NCI-H2171 treated with DMSO at 0.1 percent for 48 hours (cell line): Measurements from ENCODE around the gene TKFC.
"Not testable (repeated sequence)": the region's sequence is repeated elsewhere in the genome, so short reads cannot be mapped to it uniquely, and the experiment has no call there.

ENCODE experiments used
- DNase-seq: peaks from one replicate; lab custom pipeline; 2025; lab: John Stamatoyannopoulos, UW

The TKFC gene

DNA sequence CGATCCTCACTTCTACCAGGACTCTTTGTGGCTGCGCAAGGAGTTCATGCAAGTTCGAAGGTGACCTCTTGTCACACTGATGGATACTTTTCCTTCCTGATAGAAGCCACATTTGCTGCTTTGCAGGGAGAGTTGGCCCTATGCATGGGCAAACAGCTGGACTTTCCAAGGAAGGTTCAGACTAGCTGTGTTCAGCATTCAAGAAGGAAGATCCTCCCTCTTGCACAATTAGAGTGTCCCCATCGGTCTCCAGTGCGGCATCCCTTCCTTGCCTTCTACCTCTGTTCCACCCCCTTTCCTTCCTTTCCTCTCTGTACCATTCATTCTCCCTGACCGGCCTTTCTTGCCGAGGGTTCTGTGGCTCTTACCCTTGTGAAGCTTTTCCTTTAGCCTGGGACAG lies 35.6 kb downstream of the TKFC start:
- no peak for DNase-seq

DNA sequence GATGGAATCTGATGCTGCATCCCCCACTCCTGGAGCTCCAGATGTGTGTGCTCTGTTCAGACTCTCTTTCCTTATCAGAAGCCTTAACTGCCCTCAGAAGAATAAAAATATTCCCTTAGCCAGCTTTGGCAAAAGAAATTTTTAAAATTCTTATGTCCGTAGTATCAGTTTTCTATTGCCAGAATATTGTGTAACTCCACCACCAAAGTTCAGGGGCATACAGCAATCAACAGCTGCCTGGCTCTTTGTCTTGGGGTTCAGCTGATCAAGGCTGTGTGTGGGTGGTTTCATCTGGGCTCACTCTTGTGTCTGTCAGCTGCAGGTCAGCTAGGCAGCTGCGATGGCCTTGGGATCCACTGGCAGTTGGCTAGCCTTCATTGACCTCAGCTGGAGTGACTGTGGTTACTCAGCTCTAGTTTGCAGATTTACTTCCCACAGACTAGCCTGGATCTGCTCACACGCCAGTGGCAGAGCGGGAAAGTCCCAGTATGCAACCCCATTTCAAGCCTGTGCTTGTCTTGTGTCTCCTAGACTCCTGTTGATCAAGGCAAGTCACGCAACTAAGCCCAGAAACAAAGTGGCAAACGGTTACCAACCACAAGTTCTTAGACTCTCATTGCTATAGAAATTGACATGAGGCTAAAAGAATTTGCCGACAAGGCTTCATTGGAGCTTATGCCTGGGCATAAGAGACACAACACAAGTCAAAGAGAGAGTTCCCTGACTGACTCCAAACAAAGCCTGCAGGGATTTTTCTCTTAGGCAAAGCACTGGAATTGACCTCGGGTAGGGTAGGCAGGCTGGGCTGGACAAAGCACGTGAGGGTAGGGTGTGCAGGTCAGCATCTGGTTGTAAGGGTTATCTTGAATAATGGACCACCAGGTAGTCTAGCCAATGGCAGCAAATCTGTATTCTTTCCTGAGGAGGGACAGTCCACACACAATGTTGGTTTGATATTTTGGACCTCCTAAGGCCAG lies 36.6 kb downstream of the TKFC start:
- DNase-seq = no peak

DNA sequence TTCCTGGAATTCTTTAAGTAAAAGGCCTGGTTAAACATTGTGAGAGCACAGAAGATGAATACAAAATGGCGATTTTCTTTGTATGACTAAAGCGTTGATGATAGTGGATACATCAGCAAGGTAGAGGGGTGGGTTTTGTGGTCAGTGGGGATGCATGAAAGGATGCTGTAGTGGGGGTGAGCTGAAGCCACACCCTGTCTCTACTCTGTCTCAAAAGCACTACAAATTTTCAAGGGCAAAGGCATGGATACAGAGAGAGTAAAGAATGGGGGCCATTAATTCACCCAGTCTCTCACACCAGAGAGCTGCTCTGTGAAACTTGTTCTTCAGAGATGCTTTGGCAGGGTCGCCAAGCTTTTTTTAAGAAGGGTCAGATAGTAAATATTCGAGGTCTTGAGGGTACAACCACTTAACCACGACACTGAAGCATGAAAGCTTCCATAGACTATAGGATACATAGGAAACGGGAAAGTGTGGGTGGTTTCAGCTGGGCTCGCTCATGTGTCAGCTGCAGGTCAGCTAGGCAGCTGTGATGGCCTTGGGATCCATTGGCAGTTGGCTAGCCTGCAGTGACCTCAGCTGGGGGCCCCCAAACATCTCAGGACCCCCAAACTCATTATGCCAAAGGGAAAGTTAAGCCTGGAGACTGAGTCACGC lies 37.4 kb downstream of the TKFC start:
- no peak for DNase-seq

DNA sequence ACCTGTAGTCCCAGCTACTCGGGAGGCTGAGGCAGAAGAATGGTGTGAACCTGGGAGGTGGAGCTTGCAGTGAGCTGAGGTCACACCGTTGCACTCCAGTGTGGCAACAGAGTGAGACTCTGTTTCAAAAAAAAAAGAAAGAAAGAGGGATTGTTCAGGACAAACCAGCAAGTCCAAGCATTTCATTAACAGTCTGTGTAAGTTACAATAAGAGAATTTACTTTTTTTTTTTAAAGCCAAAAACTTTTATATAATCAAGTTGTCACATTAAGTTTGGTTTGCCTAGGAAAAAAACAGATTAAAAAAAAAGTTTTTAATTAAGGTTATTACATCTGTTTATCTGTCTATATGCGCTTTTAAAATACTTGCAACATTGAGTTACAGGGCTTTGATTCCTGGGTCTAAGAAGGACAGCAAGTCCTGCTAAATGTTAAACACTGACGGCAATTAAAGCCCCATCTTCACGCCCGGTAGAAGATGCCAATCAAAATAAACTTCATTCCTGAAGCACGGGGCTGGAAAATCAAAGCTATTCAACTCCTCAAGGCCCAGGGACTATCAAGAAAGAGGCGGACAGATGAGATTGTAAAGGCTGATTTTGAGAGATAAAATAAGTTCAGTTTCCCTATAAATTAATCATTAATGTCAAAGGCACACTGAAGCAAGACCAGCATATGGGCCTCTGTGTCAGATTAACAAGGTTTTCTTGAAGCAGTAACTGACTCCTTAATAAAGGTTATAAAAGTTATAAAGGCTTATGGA lies 39.8 kb downstream of the TKFC start:
- DNase-seq = no peak

DNA sequence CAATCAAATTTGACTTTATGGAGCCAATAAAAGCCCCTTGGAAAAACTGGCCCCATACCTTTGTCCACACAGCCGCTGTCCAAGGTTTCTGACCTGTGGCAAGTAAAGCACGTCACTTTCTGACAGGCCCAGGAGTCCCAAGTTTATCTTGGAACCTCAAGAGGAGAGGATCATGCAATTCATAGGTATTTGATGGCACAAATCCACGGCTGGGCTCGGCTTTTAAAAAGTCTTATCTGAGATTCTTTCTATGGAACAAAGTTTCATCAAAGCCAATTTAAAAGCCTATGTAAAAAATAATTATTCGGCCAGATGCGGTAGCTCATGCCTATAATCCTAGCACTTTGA lies 42.7 kb downstream of the TKFC start:
- DNase-seq = no peak

DNA sequence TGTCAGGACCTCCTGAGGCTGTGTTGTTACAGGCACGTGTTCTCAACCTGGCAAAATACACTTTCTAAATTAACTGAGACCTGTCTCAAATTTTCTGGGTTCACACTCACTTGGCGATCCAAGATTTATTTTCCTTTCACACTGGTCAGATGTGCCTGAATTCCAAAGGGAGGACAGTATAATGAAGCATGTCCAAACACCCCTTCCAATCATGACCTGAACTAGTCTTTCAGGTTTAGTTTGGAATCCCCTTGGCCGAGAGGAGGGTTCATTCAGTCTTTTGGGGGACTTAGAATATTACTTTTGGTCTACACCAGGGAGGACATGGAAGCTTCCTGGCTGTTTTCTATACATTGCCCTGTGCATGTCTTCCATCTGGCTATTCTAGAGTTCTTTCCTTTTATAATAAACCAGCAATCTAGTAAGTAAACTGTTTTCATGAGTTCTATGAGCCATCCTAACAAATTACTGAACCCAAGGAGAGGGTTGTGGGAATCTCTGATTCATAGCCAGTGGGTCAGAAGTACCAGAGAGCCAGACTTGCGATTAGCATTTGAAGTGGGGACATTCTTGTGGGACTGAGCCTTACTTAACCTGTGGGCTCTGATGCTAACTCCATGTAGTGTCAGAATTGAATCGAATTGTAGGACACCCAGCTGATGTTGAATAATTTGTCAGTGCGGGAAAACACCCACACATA lies 44.6 kb downstream of the TKFC start:
- DNase-seq = no peak

DNA sequence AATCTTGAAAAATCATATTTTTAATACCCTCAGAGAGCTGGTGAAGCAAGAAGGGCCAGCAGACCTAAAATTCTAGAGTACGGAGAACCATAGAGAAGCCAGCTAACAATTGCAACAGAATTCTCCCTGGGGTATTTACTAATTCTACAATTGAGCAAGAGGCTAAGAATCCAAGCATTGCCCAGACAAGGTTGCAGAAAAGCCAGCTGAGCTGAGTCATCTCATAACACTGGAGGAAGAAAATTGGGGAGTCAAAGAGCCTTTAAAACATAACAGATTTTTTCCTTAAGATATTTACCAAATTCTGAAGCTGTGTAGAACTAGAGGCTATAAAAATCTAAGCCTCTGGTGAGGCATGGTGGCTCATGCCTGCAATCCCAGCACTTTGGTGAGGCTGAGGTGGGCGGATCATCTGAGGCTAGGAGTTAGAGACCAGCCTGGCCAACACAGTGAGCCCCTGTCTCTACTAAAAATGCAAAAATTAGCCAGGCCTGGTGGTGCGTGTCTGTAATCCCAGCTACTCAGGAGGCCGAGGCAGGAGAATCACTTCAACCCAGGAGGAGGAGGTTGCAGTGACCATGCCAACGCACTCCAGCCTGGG lies 45.8 kb downstream of the TKFC start:
- peak; percentile 11 for DNase-seq

DNA sequence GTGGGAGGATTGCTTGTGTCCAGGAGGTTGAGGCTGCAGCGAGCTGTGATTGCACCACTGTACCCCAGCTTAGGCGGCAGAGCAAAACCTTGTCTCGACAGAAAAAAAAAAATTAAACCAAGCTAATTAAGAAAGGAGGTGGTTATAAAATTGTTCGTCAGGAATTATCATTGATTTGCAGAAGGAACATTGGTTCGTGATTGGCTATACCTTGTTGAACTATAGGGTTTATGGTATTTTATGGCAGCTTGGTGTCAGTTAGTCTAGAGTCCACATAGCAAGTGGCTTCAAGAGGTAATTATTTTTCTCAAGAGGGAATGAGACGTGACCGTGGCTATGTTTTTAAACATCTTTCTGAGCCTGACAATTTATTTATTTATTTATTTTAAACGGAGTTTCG lies 47.9 kb downstream of the TKFC start:
- DNase-seq = no peak

DNA sequence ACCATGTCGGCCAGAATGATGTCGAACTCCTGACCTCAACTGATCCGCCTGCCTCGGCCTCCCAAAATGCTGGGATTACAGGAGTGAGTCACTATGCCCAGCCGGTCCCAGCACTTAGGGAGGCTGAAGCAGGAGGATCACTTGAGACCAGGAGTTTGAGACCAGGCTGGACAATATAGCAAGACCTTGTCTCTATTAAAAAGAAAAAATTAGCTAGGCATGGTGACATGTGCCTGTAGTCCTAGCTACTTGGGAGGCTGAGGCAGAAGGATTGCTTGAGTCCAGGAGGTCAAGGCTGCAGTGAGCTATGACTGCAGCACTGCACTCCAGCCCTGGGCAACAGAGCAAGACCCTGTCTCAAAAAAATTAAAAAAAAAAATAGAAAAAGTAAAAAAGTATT lies 50.8 kb downstream of the TKFC start:
- not testable (repeated sequence) for DNase-seq

DNA sequence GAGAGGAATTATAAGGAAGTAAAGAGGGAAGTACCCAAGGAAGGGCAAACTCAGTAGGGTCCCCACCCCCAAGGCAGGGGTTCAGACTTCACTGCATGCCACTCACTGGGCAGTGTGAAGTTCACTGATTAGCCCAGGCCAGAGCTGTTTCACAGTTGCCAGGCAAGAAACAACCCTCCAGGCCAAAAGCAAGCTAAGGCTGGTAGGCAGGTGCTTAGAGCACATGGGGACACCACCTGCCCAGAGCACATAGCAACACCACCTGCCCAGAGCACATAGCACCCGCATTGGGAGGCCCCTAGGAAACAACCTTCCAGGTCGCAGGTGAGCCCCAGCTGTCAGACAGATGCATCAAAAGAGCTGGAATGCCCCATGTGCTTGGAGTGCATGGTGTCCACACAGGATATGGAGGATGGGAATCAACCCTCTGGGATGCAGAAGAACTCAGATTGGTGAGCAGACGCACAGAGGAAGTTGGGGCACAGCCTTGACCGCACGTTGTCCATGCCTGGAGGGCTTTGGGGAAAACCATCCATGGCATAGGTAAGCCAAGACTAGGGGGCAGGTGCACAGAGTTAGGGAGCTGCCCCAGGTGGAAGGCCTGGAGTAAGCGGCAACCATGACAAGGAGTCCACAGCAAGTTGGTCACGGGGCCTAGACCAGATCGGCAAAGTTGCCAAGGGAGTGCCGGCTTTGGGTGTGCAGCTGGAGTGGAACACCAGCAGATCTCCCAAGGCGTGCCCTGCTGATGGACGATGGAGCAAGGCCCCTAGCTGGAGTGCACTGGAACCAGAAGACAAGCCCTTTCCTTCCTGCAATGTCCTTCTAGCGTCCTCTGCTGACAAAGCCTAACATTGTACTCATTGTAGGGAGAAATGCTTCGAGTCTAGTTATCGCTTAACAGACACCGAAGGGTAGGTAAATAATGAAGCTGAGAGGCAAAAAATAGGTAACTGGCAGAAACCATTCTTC lies 51.5 kb downstream of the TKFC start:
- peak; percentile 12 for DNase-seq

DNA sequence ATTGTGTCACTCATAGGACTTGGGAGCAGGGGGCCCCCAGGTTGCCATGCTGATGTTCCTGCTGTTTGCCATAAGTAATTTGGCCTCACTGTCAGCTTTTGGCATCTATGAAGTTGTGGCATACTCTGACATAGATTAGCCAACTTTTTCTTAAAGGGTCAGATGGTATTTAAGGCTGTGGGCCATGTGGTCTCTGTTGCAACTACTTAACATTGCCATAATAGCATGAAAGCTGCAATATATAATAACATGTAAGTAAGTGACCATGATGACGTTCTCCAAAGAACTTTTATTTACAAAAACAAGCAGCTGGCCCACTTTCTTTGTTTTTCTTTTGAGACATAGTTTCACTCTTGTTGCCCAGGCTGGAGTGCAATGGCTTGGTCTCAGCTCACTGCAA lies 57.1 kb downstream of the TKFC start:
- DNase-seq = no peak

DNA sequence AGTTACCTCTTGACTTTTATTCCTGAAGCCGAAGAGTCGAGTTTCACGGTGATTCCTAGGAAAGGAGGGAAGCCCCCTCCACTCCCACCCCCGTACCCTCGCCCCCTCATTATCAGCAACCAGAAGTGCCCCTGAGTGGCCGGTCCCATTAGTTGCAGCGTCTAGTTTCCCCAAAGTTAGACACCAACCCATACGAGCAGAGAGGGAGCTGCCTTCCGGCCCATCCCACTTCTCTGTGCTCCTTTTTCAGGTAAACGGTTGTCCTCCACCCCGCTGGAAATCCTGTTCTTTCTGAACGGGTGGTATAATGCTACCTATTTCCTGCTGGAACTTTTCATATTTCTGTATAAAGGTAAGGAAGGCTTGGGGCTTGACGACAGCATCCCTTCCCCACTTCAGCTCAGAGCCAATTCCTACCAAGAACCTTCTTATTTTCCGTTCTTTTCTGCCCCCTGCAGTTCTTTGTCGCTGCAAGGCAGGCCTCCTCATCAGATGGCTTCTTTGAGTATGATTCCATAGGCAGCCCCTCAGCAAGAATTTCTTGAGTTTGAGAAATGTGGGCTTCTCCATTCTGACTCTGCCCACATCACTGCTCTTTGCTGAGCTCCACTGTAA lies 60.1 kb downstream of the TKFC start:
- peak; percentile 19 for DNase-seq
